Transverse colon (tissue), 3 donors: ENCODE data around the gene FUT6.

Source experiments
- CTCF ChIP-seq, 5 experiments: fragments of 200-600 bp in 3 of 5; fragments of 450-650 bp in 2 of 5; sonication (generic) in 3 of 5; IDR thresholded peaks; 1 replicate in 2 of 5; 2 replicates in 3 of 5; pipeline ENCODE4 v1.5.1; 2016 to 2017; ENCODE audit warnings: antibody characterized with exemption in 5 of 5, inconsistent platforms in 3 of 5, mild to moderate bottlenecking in 2 of 5, moderate library complexity in 1 of 5
- POLR2A ChIP-seq: fragments of 450-650 bp; IDR thresholded peaks from one replicate; pipeline ENCODE4 v1.6.1; 2016; ENCODE audit warnings: antibody characterized with exemption, mild to moderate bottlenecking, moderate library complexity

- TF ChIP-seq CTCF (IDR thresholded peaks at IDR 0.05), result no peak
- no peak for TF ChIP-seq POLR2A
These were observed 57.2 kb downstream of the FUT6 start for GRCh38 chr19:5782322-5782721.
